HepG2 (cell line): ENCODE results near the gene BABAM2. TPM values are rescaled to one million over a fixed set of nuclear protein-coding genes. Genes with fewer than 3 reads are reported as not detected.

ENCODE experiments used
- IKZF5 ChIP-seq: IDR thresholded peaks from 2 replicates; pipeline ENCODE4 v1.6.1; 2018; ENCODE audit warnings: missing genetic modification reagents, mild to moderate bottlenecking, missing compliant biosample characterization
- NFATC3 ChIP-seq: sonication (generic); formaldehyde crosslinking; IDR thresholded peaks from 2 replicates; pipeline ENCODE4 v1.5.1; 2020; ENCODE audit warnings: mild to moderate bottlenecking, missing genetic modification reagents
- ZBTB39 ChIP-seq: sonication (generic); formaldehyde crosslinking; IDR thresholded peaks from 2 replicates; pipeline ENCODE4 v1.5.0; 2020; ENCODE audit warnings: missing genetic modification reagents
- ZFP91 ChIP-seq: sonication (generic); formaldehyde crosslinking; IDR thresholded peaks from 2 replicates; pipeline ENCODE4 v1.9.0; 2022; ENCODE audit warnings: missing genetic modification reagents, mild to moderate bottlenecking, borderline replicate concordance
- ZIK1 ChIP-seq: sonication (generic); formaldehyde crosslinking; IDR thresholded peaks from 2 replicates; pipeline ENCODE4 v1.5.0; 2020; ENCODE audit warnings: mild to moderate bottlenecking, low read depth, missing genetic modification reagents, borderline replicate concordance
- ZNF280B ChIP-seq: sonication (generic); formaldehyde crosslinking; IDR thresholded peaks from 2 replicates; pipeline ENCODE4 v1.5.0; 2020; ENCODE audit warnings: missing genetic modification reagents, mild to moderate bottlenecking, borderline replicate concordance
- ZNF788 ChIP-seq: sonication (generic); formaldehyde crosslinking; IDR thresholded peaks from 2 replicates; pipeline ENCODE4 v1.5.0; 2020; ENCODE audit warnings: mild to moderate bottlenecking, missing genetic modification reagents, borderline replicate concordance
- polyA plus RNA-seq, 8 experiments: library from polyadenylated mRNA; depleted of rRNA in 3 of 8; stranded (reverse) in 7 of 8; unstranded in 1 of 8; fragments of >200 nt; fragmentation: Illumina TruSeq in 4 of 8; extraction: Trizol in 4 of 8; gene quantifications; 2 replicates each; pipeline versions ENCODE4 v1.2.1 to v1.2.3, GENCODE V29; 2011 to 2016; ENCODE audit warnings: low read depth in 4 of 8, missing spikeins in 1 of 8, mixed read lengths in 1 of 8; ENCODE audit not compliant: insufficient read depth in 1 of 8
- total RNA-seq, 5 experiments: library from RNA; depleted of rRNA; stranded (reverse); fragments of >200 nt; fragmentation: Illumina TruSeq; extraction: Trizol; gene quantifications; 2 replicates each; pipeline ENCODE4 v1.2.3, GENCODE V29; 2016; ENCODE audit warnings: low read depth in 1 of 5

BABAM2 gene
- total and polyA plus RNA-seq, 2 of the 13 experiments (the other 11 are each of a cell fraction or from before 2014, with no cell fraction given) = 24.9 to 28.0 TPM

GRCh38 chr2:28268386-28268785 is 377.9 kb downstream of the BABAM2 start (continued):
- TF ChIP-seq ZNF280B (CRISPR knock-in tag) = no peak
- TF ChIP-seq ZIK1 = no peak
- TF ChIP-seq ZNF788 = no peak
- TF ChIP-seq IKZF5 (CRISPR knock-in tag) = no peak
- no peak for TF ChIP-seq NFATC3 (CRISPR knock-in tag)
- no peak for TF ChIP-seq ZFP91 (CRISPR knock-in tag)
- no peak for TF ChIP-seq ZBTB39 (CRISPR knock-in tag)
